ENCODE data around the gene CNGA3.

DNA sequence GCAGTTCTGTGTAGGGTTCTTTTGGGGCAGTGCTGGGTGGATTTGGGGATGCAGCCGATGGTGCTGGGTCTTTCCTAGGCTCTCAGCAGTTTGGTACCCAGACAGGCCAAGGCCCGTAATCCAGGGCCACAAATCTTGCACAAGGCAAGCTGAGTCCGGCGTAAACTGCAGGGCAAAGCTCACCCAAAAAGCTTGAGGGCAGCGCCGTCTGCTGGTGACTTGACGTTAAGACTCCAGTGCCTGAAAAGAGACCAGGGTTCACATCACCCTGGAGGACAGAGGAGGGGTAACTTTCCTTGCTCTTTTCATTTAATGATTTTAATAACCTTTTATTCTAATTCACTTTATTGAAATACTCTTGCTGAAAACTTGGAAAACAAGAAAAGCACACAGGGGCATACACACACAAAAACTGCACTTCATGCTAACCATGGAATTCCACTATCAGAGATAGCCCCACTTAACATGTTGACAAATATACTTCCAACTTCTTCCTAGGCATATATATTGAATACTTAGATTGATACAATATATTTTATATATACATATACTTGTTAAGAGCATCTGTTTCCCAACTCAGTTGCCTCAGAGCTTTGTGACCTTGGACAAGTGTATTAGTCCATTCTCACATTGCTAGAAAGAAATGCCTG, 38.9 kb downstream of the CNGA3 start:
- TF ChIP-seq CTCF (conservative IDR thresholded peaks at IDR 0.05; ENCODE audit: low read depth in 2 of 2) (peak; percentile 98 to 100), POLR2AphosphoS5 (IDR thresholded peaks at IDR 0.05; ENCODE audit: low read depth) (no peak), EZH2phosphoT487 (IDR thresholded peaks at IDR 0.05; ENCODE audit: unreplicated experiment) (no peak), NANOG (IDR thresholded peaks at IDR 0.05; ENCODE audit: borderline replicate concordance) (no peak), EZH2 (IDR thresholded peaks at IDR 0.05; ENCODE audit: low read depth, unreplicated experiment) (no peak), ZNF331 (CRISPR knock-in tag; IDR thresholded peaks at IDR 0.05; ENCODE audit: low read depth) (no peak), CREB1 (CRISPR knock-in tag; IDR thresholded peaks at IDR 0.05; ENCODE audit: low read depth) (no peak), ETS1 (IDR thresholded peaks at IDR 0.05) (no peak), ZNF114 (CRISPR knock-in tag; IDR thresholded peaks at IDR 0.05) (no peak), JUNB (IDR thresholded peaks at IDR 0.05; ENCODE audit: unreplicated experiment) (no peak), STAT1 (IDR thresholded peaks at IDR 0.05; ENCODE audit: unreplicated experiment) (no peak)
- TF ChIP-seq, protein P1, sequence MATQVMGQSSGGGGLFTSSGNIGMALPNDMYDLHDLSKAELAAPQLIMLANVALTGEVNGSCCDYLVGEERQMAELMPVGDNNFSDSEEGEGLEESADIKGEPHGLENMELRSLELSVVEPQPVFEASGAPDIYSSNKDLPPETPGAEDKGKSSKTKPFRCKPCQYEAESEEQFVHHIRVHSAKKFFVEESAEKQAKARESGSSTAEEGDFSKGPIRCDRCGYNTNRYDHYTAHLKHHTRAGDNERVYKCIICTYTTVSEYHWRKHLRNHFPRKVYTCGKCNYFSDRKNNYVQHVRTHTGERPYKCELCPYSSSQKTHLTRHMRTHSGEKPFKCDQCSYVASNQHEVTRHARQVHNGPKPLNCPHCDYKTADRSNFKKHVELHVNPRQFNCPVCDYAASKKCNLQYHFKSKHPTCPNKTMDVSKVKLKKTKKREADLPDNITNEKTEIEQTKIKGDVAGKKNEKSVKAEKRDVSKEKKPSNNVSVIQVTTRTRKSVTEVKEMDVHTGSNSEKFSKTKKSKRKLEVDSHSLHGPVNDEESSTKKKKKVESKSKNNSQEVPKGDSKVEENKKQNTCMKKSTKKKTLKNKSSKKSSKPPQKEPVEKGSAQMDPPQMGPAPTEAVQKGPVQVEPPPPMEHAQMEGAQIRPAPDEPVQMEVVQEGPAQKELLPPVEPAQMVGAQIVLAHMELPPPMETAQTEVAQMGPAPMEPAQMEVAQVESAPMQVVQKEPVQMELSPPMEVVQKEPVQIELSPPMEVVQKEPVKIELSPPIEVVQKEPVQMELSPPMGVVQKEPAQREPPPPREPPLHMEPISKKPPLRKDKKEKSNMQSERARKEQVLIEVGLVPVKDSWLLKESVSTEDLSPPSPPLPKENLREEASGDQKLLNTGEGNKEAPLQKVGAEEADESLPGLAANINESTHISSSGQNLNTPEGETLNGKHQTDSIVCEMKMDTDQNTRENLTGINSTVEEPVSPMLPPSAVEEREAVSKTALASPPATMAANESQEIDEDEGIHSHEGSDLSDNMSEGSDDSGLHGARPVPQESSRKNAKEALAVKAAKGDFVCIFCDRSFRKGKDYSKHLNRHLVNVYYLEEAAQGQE (IDR thresholded peaks at IDR 0.05; ENCODE audit: unreplicated experiment), result no peak

All from GM23338 (cell line).